Measurements from ENCODE around the gene ITSN1.

ITSN1 gene

DNA sequence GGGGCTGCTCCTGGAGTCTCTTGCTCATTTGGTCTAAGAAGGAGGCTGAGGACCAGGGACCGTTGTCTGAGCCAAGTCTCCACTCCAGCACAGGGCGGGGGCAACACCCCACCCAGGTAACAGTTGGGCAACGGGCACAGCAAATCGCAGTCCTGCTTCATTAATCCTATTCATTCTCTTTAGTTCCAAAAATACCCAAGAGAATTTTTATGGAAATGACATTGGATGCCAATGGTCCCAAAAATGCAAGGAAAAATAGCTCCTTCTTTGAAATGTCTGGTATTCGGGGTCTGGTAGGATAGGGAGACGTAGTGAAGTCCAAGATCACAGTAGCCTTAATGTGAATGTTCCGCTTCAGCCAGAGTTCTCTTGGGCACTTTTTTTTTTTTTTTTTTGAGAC lies 199.3 kb downstream of the ITSN1 start:
- Histone ChIP-seq H3K9me2 (replicated peaks; ENCODE audit: control insufficient read depth, low read length) (no peaks in the 10 kb centered on the region), H3K9me3 (ENCODE audit: control insufficient read depth, insufficient read depth, low read length) (no peaks in the 10 kb centered on the region), H3K4me2 (ENCODE audit: low read length) (no peak overlapping the region), H3F3A (ENCODE audit: control insufficient read depth, insufficient read depth) (no peaks in the 10 kb centered on the region), H3K79me2 (ENCODE audit: control insufficient read depth, low read length) (no peaks in the 10 kb centered on the region), H3K27ac (ENCODE audit: low read depth, low read length) (no peak overlapping the region), H4K20me1 (ENCODE audit: control insufficient read depth, insufficient read depth, low read depth, low read length) (no peaks in the 10 kb centered on the region), H3K4me1 (ENCODE audit: control insufficient read depth, low read length) (no peaks in the 10 kb centered on the region), H3K36me3 (ENCODE audit: control insufficient read depth, low read length) (no peaks in the 10 kb centered on the region), H3K27me3 (ENCODE audit: control insufficient read depth, low read length) (no peaks in the 10 kb centered on the region), H3K4me3 (ENCODE audit: low read length) (no peak overlapping the region)
- TF ChIP-seq, protein P1, sequence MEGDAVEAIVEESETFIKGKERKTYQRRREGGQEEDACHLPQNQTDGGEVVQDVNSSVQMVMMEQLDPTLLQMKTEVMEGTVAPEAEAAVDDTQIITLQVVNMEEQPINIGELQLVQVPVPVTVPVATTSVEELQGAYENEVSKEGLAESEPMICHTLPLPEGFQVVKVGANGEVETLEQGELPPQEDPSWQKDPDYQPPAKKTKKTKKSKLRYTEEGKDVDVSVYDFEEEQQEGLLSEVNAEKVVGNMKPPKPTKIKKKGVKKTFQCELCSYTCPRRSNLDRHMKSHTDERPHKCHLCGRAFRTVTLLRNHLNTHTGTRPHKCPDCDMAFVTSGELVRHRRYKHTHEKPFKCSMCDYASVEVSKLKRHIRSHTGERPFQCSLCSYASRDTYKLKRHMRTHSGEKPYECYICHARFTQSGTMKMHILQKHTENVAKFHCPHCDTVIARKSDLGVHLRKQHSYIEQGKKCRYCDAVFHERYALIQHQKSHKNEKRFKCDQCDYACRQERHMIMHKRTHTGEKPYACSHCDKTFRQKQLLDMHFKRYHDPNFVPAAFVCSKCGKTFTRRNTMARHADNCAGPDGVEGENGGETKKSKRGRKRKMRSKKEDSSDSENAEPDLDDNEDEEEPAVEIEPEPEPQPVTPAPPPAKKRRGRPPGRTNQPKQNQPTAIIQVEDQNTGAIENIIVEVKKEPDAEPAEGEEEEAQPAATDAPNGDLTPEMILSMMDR (IDR thresholded peaks at IDR 0.05; ENCODE audit: low read depth, low read length, poor library complexity, severe bottlenecking) = no peak
- TF ChIP-seq EZH2phosphoT487 (IDR thresholded peaks at IDR 0.05; ENCODE audit: borderline replicate concordance, low read length) = no peak

DNA sequence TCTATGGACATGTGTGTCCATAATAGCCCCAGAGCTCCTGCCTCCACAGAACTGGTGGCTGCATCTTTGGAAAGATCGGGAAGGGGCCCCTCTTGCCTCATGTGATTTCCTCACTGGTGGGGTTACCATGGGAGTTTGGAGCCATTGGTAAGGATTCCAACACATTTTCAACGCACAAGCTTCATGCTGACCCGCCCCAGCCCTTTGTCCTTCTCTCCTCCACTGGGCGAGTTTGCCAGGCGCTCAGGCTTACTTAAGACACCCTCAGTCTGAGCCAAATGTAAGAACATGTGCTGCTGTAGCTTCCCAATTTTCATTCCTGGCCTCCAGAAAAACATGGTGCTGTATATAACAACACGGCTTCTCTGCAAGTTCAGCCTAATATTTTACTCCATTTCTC lies 200.9 kb downstream of the ITSN1 start:
- H3F3A ChIP-seq (ENCODE audit: control insufficient read depth, insufficient read depth) = no peaks in the 10 kb centered on the region
- no peaks in the 10 kb centered on the region for H3K4me1 ChIP-seq (ENCODE audit: control insufficient read depth, low read length)
- no peaks in the 10 kb centered on the region for H3K9me2 ChIP-seq (replicated peaks; ENCODE audit: control insufficient read depth, low read length)
- H3K4me2 ChIP-seq (ENCODE audit: low read length) = no peak overlapping the region
- H3K9me3 ChIP-seq (ENCODE audit: control insufficient read depth, insufficient read depth, low read length) = no peaks in the 10 kb centered on the region
- H4K20me1 ChIP-seq (ENCODE audit: control insufficient read depth, insufficient read depth, low read depth, low read length) = no peaks in the 10 kb centered on the region
- H3K4me3 ChIP-seq (ENCODE audit: low read length) = no peak overlapping the region
- H3K27ac ChIP-seq (ENCODE audit: low read depth, low read length) = no peak overlapping the region
- H3K27me3 ChIP-seq (ENCODE audit: control insufficient read depth, low read length) = no peaks in the 10 kb centered on the region
- TF ChIP-seq EZH2phosphoT487 (IDR thresholded peaks at IDR 0.05; ENCODE audit: borderline replicate concordance, low read length) = no peak
- TF ChIP-seq, protein P1 (IDR thresholded peaks at IDR 0.05; ENCODE audit: low read depth, low read length, poor library complexity, severe bottlenecking) = no peak
- no peaks in the 10 kb centered on the region for H3K79me2 ChIP-seq (ENCODE audit: control insufficient read depth, low read length)
- H3K36me3 ChIP-seq (ENCODE audit: control insufficient read depth, low read length) = no peaks in the 10 kb centered on the region

- Histone ChIP-seq H4K20me1 (ENCODE audit: control insufficient read depth, insufficient read depth, low read depth, low read length) (no peaks in the 10 kb centered on the region), H3K4me2 (ENCODE audit: low read length) (no peak overlapping the region), H3K27ac (ENCODE audit: low read depth, low read length) (no peak overlapping the region)
Measured at GRCh38 chr21:33844104-33844889, 202.0 kb downstream of the ITSN1 start.

More at GRCh38 chr21:33844104-33844889, 202.0 kb downstream of the ITSN1 start:
- Histone ChIP-seq H3K4me3 (ENCODE audit: low read length) (no peak overlapping the region), H3K4me1 (ENCODE audit: control insufficient read depth, low read length) (no peaks in the 10 kb centered on the region; the same call in 1 of the 2 replicates), H3K79me2 (ENCODE audit: control insufficient read depth, low read length) (no peaks in the 10 kb centered on the region), H3F3A (ENCODE audit: control insufficient read depth, insufficient read depth) (no peaks in the 10 kb centered on the region), H3K9me3 (ENCODE audit: control insufficient read depth, insufficient read depth, low read length) (no peaks in the 10 kb centered on the region), H3K36me3 (ENCODE audit: control insufficient read depth, low read length) (no peaks in the 10 kb centered on the region), H3K27me3 (ENCODE audit: control insufficient read depth, low read length) (no peaks in the 10 kb centered on the region), H3K9me2 (replicated peaks; ENCODE audit: control insufficient read depth, low read length) (no peaks in the 10 kb centered on the region)
- TF ChIP-seq EZH2phosphoT487 (IDR thresholded peaks at IDR 0.05; ENCODE audit: borderline replicate concordance, low read length) = no peak
- TF ChIP-seq, protein P1 (IDR thresholded peaks at IDR 0.05; ENCODE audit: low read depth, low read length, poor library complexity, severe bottlenecking) = no peak

Measured in DOHH2 (cell line).